ENCODE measurements around the gene LGR4. TPM values are rescaled to one million over a fixed set of nuclear protein-coding genes. Genes with fewer than 3 reads are reported as not detected.
"Not testable (repeated sequence)": the region's sequence is repeated elsewhere in the genome, so short reads cannot be mapped to it uniquely, and the experiment has no call there.

The LGR4 gene
- 22.6 TPM for total RNA-seq
- long read RNA-seq, full-length matches to known transcripts = 11 of 18 reads
- long read RNA-seq, partial matches to known transcripts = 3 of 18 reads
- long read RNA-seq, other reads (novel, unspliced or antisense) = 4 of 18 reads

- peak; percentile 94 for DNase-seq (ENCODE audit: low spot score)
- intact Hi-C loops (cut with DNase I) = loop anchor here (5.0 kb wide), 2 partner anchors 80 to 270 kb away; no protein-coding TSS in a partner anchor
Observed at GRCh38 chr11:27472398-27473016, at the start of gene LGR4. Gene LGR4 (minus strand): TSS chr11:27472790. CDS start chr11:27472302, 488 bp downstream.

- intact Hi-C loops (cut with DNase I) = no loop called here
- DNase-seq (ENCODE audit: low spot score) = no peak
Observed at GRCh38 chr11:27520226-27520625, 47.6 kb upstream of the LGR4 start.

GRCh38 chr11:27518518-27518917, 45.9 kb upstream of the LGR4 start:
- intact Hi-C loops (cut with DNase I) = no loop called here
- no peak for DNase-seq (ENCODE audit: low spot score)

- intact Hi-C loops (cut with DNase I); DNase-seq (ENCODE audit: low spot score): not testable (repeated sequence)
Observed at GRCh38 chr11:27517490-27517889, 44.9 kb upstream of the LGR4 start.

GRCh38 chr11:27514558-27514957, 42.0 kb upstream of the LGR4 start:
- DNase-seq (ENCODE audit: low spot score) = no peak
- intact Hi-C loops (cut with DNase I) = loop anchor here (2.0 to 5.0 kb wide), 2 partner anchors 133 to 184 kb away; no protein-coding TSS in a partner anchor

- intact Hi-C loops (cut with DNase I) = loop anchor here (2.0 to 5.0 kb wide), 2 partner anchors 133 to 185 kb away; no protein-coding TSS in a partner anchor
- DNase-seq (ENCODE audit: low spot score) = no peak
Observed at GRCh38 chr11:27514076-27514475, 41.5 kb upstream of the LGR4 start.

GRCh38 chr11:27513389-27513788, 40.8 kb upstream of the LGR4 start:
- intact Hi-C loops (cut with DNase I) = loop anchor here (5.0 kb wide), 1 partner anchor 134 kb away; no protein-coding TSS in a partner anchor
- no peak for DNase-seq (ENCODE audit: low spot score)

GRCh38 chr11:27512238-27512637, 39.6 kb upstream of the LGR4 start:
- DNase-seq (ENCODE audit: low spot score) = no peak
- intact Hi-C loops (cut with DNase I) = loop anchor here (5.0 kb wide), 1 partner anchor 135 kb away; no protein-coding TSS in a partner anchor

GRCh38 chr11:27509908-27510307, 37.3 kb upstream of the LGR4 start:
- intact Hi-C loops (cut with DNase I) = loop anchor here (5.0 kb wide), 1 partner anchor 137 kb away; no protein-coding TSS in a partner anchor
- no peak for DNase-seq (ENCODE audit: low spot score)

- DNase-seq (ENCODE audit: low spot score) = no peak
- intact Hi-C loops (cut with DNase I) = no loop called here
Observed at GRCh38 chr11:27507557-27508322, 35.1 kb upstream of the LGR4 start.

- intact Hi-C loops (cut with DNase I) = no loop called here
- DNase-seq (ENCODE audit: low spot score) = peak; percentile 98
Observed at GRCh38 chr11:27506200-27507182, 33.9 kb upstream of the LGR4 start, which contains the start of gene LIN7C. Gene LIN7C (minus strand): TSS chr11:27506769. CDS start chr11:27506752, 17 bp downstream.

GRCh38 chr11:27505781-27506180, 33.2 kb upstream of the LGR4 start:
- DNase-seq (ENCODE audit: low spot score) = no peak
- intact Hi-C loops (cut with DNase I) = no loop called here

GRCh38 chr11:27504205-27504604, 31.6 kb upstream of the LGR4 start:
- intact Hi-C loops (cut with DNase I) = no loop called here
- no peak for DNase-seq (ENCODE audit: low spot score)

GRCh38 chr11:27501100-27501499, 28.5 kb upstream of the LGR4 start:
- DNase-seq (ENCODE audit: low spot score) = no peak
- intact Hi-C loops (cut with DNase I) = no loop called here

GRCh38 chr11:27497911-27498310, 25.3 kb upstream of the LGR4 start:
- no peak for DNase-seq (ENCODE audit: low spot score)
- intact Hi-C loops (cut with DNase I) = no loop called here

GRCh38 chr11:27497284-27497866, 24.8 kb upstream of the LGR4 start:
- DNase-seq (ENCODE audit: low spot score) = no peak
- intact Hi-C loops (cut with DNase I) = no loop called here

- intact Hi-C loops (cut with DNase I) = no loop called here
Observed at GRCh38 chr11:27496461-27496860, 23.9 kb upstream of the LGR4 start.

GRCh38 chr11:27495710-27496300, 23.2 kb upstream of the LGR4 start:
- intact Hi-C loops (cut with DNase I) = no loop called here
- DNase-seq (ENCODE audit: low spot score) = no peak

More at GRCh38 chr11:27496461-27496860, 23.9 kb upstream of the LGR4 start:
- DNase-seq (ENCODE audit: low spot score) = no peak

Data from cardiac septum (tissue), 1 donor.